ENCODE results near the gene SBF2. TPM values are rescaled to one million over a fixed set of nuclear protein-coding genes. Genes with fewer than 3 reads are reported as not detected.

The SBF2 gene
- total and polyA plus RNA-seq, 2 of the 13 experiments (the other 11 are each of a cell fraction or from before 2014, with no cell fraction given) = 24.0 to 45.8 TPM

GRCh38 chr11:9957072-9957471, 336.9 kb downstream of the SBF2 start:
- no peak for FAIRE-seq
- no peak for ATAC-seq
- Histone ChIP-seq H3K27me3 (ENCODE audit: control insufficient read depth in 1 of 2, insufficient read depth in 2 of 2, low read length in 2 of 2) (no peaks in the 10 kb centered on the region), H3K4me2 (ENCODE audit: low read depth, low read length) (no peak overlapping the region), H3K27ac (ENCODE audit: extremely low read length, insufficient read depth, low read length) (no peak overlapping the region), H3K36me3 (replicated peaks in 1 of 2; ENCODE audit: control insufficient read depth in 1 of 2, insufficient read depth in 2 of 2, low read length in 2 of 2) (peaks cover 3% of the 10 kb centered on the region in 2 experiments; a peak in 3 of 5 replicates), H3K9ac (ENCODE audit: insufficient read depth, low read depth, low read length) (no peak overlapping the region), H4K20me1 (ENCODE audit: insufficient read depth, low read length) (no peaks in the 10 kb centered on the region), H3K4me1 (ENCODE audit: insufficient read depth, low read length) (no peaks in the 10 kb centered on the region), H3K4me3 (replicated peaks in 1 of 3; ENCODE audit: insufficient read depth in 1 of 3, low read depth in 2 of 3, low read length in 3 of 3) (no peak overlapping the region), H3K79me2 (ENCODE audit: insufficient read depth, low read length) (no peaks in the 10 kb centered on the region), H2AFZ (ENCODE audit: low read length) (no peak overlapping the region), H3K9me3 (ENCODE audit: low read length) (no peaks in the 10 kb centered on the region)
- ChIA-PET CTCF (ENCODE audit: low intra/inter-chr PET ratio, low total read pairs) (no interaction called here), POLR2A (no interaction called here)
- no peak for DNase-seq (ENCODE audit: low spot score)
- no TSS peak for BruUV-seq (replicated peaks)
- intact Hi-C loops (cut with micrococcal nuclease; ENCODE audit: unreplicated experiment) (no loop called here), in situ Hi-C loops (cut with HindIII; ENCODE audit: extremely low pct_ligation_motif_present, low pct_unique_long_range_greater_than_20kb) (no loop called here)
- 95% methylated on average over 4 of the region's 4 CpGs for WGBS (ENCODE audit: low lambda C conversion rate)
- TF ChIP-seq ZNF512B (CRISPR knock-in tag; IDR thresholded peaks at IDR 0.05; ENCODE audit: borderline replicate concordance) (no peak), ZNF12 (CRISPR knock-in tag; IDR thresholded peaks at IDR 0.05) (no peak), ZBED4 (CRISPR knock-in tag; IDR thresholded peaks at IDR 0.05; ENCODE audit: borderline replicate concordance) (no peak), FOXA1 (IDR thresholded peaks at IDR 0.05) (no peak), FOXA1 (CRISPR knock-in tag; IDR thresholded peaks at IDR 0.05) (no peak), THRA (CRISPR knock-in tag; IDR thresholded peaks at IDR 0.05; ENCODE audit: borderline replicate concordance) (no peak), CEBPG (CRISPR knock-in tag; IDR thresholded peaks at IDR 0.05) (no peak), ZFYVE20 (CRISPR knock-in tag; IDR thresholded peaks at IDR 0.05; ENCODE audit: borderline replicate concordance, low read depth) (no peak), ETS1 (CRISPR knock-in tag; IDR thresholded peaks at IDR 0.05) (no peak), ZNF136 (CRISPR knock-in tag; IDR thresholded peaks at IDR 0.05; ENCODE audit: low read depth) (no peak), BORCS8-MEF2B (CRISPR knock-in tag; IDR thresholded peaks at IDR 0.05) (no peak), GATA4 (IDR thresholded peaks at IDR 0.05; ENCODE audit: borderline replicate concordance, low read depth) (no peak), ARID3A (IDR thresholded peaks at IDR 0.05; ENCODE audit: low read depth, low read length) (no peak), SSRP1 (CRISPR knock-in tag; IDR thresholded peaks at IDR 0.05) (no peak), SRSF1 (optimal IDR thresholded peaks at IDR 0.05; ENCODE audit: low read depth, low read length) (no peak)
